IMR-90 (cell line): ENCODE data around the gene PANK2.

Source experiments
- RFX5 ChIP-seq: IDR thresholded peaks from 2 replicates; pipeline ENCODE4 v1.8.0; 2012; ENCODE audit warnings: low read depth, mild to moderate bottlenecking, low read length, moderate library complexity
- TF ChIP-seq, protein P1 (sequence below): conservative IDR thresholded peaks from 2 replicates; pipeline ENCODE4 v1.5.1; 2012; ENCODE audit warnings: mild to moderate bottlenecking, low read depth, low read length, improper control_type of control experiment
- TF ChIP-seq, protein P2 (sequence below): fragments of 150-350 bp; IDR thresholded peaks from 2 replicates; pipeline ENCODE4 v1.6.1; 2017; ENCODE audit warnings: mild to moderate bottlenecking, antibody characterized with exemption, low read length, low read depth

DNA sequence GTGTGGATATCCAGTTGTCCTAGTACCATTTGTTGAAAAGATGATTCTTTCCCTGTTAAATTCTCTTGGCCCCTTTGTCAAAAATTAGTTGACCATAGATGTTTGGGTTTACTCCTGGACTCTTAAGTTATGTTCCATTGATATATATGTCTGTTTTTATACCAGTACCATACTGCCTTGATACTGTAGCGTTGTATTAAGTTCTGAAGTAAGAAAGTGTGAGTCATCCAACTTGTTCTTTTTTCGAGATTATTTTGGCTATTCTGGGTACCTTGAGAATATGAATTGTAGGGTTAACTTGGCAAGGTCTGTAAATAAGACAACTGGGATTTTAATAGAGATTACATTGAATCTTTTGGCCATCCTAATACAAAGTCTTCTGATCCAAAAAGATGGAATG is 26.5 kb downstream of the PANK2 start:
- TF ChIP-seq, protein P1, sequence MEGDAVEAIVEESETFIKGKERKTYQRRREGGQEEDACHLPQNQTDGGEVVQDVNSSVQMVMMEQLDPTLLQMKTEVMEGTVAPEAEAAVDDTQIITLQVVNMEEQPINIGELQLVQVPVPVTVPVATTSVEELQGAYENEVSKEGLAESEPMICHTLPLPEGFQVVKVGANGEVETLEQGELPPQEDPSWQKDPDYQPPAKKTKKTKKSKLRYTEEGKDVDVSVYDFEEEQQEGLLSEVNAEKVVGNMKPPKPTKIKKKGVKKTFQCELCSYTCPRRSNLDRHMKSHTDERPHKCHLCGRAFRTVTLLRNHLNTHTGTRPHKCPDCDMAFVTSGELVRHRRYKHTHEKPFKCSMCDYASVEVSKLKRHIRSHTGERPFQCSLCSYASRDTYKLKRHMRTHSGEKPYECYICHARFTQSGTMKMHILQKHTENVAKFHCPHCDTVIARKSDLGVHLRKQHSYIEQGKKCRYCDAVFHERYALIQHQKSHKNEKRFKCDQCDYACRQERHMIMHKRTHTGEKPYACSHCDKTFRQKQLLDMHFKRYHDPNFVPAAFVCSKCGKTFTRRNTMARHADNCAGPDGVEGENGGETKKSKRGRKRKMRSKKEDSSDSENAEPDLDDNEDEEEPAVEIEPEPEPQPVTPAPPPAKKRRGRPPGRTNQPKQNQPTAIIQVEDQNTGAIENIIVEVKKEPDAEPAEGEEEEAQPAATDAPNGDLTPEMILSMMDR: no peak
- TF ChIP-seq, protein P2, sequence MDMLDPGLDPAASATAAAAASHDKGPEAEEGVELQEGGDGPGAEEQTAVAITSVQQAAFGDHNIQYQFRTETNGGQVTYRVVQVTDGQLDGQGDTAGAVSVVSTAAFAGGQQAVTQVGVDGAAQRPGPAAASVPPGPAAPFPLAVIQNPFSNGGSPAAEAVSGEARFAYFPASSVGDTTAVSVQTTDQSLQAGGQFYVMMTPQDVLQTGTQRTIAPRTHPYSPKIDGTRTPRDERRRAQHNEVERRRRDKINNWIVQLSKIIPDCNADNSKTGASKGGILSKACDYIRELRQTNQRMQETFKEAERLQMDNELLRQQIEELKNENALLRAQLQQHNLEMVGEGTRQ: no peak
- no peak for TF ChIP-seq RFX5
